HG03095 (cell line): ENCODE data around the gene GULP1.

Experiments
- ATAC-seq: cut with Tn5 transposase; IDR thresholded peaks from one replicate; pipeline ENCODE4 v1.9.1; 2021; ENCODE audit warnings: moderate library complexity; ENCODE audit not compliant: unreplicated experiment

The GULP1 gene

GRCh38 chr2:188629753-188630527, 338.3 kb downstream of the GULP1 start:
- no peak for ATAC-seq

- no peak for ATAC-seq
These were observed 339.5 kb downstream of the GULP1 start for GRCh38 chr2:188631037-188631809.

GRCh38 chr2:188634656-188635055, 343.0 kb downstream of the GULP1 start:
- no peak for ATAC-seq
